ENCODE data around the gene DACT3. TPM values are rescaled to one million over a fixed set of nuclear protein-coding genes. Genes with fewer than 3 reads are reported as not detected.

Gene DACT3
- total RNA-seq, 2 donors from 2014 or later, result 0.99 to 4.4 TPM

GRCh38 chr19:46635920-46636761 is 24.8 kb downstream of the DACT3 start, which contains the start of gene GNG8:
Gene GNG8, minus strand, starts transcription at chr19:46636202. Its CDS starts 1,520 bp downstream, at chr19:46634682.
- intact Hi-C loops (cut with DNase I), result no loop called here
- ATAC-seq, result no peak
- peaks cover 35% of the 10 kb centered on the region for H3K4me1 ChIP-seq
- no peak within 1 kb of the TSS for H3K27ac ChIP-seq
- 29 to 33% methylated on average over 22 to 27 of the region's 34 CpGs for WGBS, 2 donors
- TF ChIP-seq POLR2A (IDR thresholded peaks at IDR 0.05) (no peak), CTCF (IDR thresholded peaks at IDR 0.05) (no peak)
- H3K36me3 ChIP-seq (replicated peaks in 1 of 2; ENCODE audit: insufficient read depth in 1 of 2, low read depth in 2 of 2), result no peaks in the 10 kb centered on the region
- no peak within 1 kb of the TSS for H3K4me3 ChIP-seq
- no peak for DNase-seq
- no peaks in the 10 kb centered on the region for H3K9me3 ChIP-seq
- peaks cover 0 to 8% of the 10 kb centered on the region in 2 donors for H3K27me3 ChIP-seq

- Histone ChIP-seq H3K9me3 (no peaks in the 10 kb centered on the region), H3K27me3 (no peaks in the 10 kb centered on the region), H3K27ac (no peak overlapping the region), H3K36me3 (replicated peaks in 1 of 2; ENCODE audit: insufficient read depth in 1 of 2, low read depth in 2 of 2) (no peaks in the 10 kb centered on the region), H3K4me1 (peaks cover 38% of the 10 kb centered on the region), H3K4me3 (no peak overlapping the region)
- WGBS, 2 donors, result 4 to 7% methylated on average over 21 to 23 of the region's 23 CpGs
- ATAC-seq (no peak), DNase-seq (no peak)
- intact Hi-C loops (cut with DNase I), result no loop called here
- TF ChIP-seq POLR2A (IDR thresholded peaks at IDR 0.05), result no peak
- no peak for TF ChIP-seq CTCF (IDR thresholded peaks at IDR 0.05)
Observed at GRCh38 chr19:46634656-46635218, 26.2 kb downstream of the DACT3 start.

- H3K4me3 ChIP-seq, result no peak overlapping the region
- WGBS, 2 donors, result 4 to 9% methylated on average over 31 to 33 of the region's 38 CpGs
- no peak overlapping the region for H3K27ac ChIP-seq
- intact Hi-C loops (cut with DNase I), result no loop called here
- no peaks in the 10 kb centered on the region for H3K9me3 ChIP-seq
- H3K4me1 ChIP-seq, result peaks cover 34% of the 10 kb centered on the region
- ATAC-seq (peak; percentile 83), DNase-seq (peak; percentile 86 to 95 (median 90))
- H3K27me3 ChIP-seq, result no peaks in the 10 kb centered on the region
- TF ChIP-seq POLR2A (IDR thresholded peaks at IDR 0.05), result peak in 2 of 3 donors; percentile 20 to 30
- TF ChIP-seq CTCF (IDR thresholded peaks at IDR 0.05), result no peak
- H3K36me3 ChIP-seq (replicated peaks in 1 of 2; ENCODE audit: insufficient read depth in 1 of 2, low read depth in 2 of 2), result no peaks in the 10 kb centered on the region
Observed at GRCh38 chr19:46634045-46634655, 26.8 kb downstream of the DACT3 start.

GRCh38 chr19:46633130-46633529 is 27.9 kb downstream of the DACT3 start:
- DNase-seq (no peak), ATAC-seq (no peak)
- H3K27ac ChIP-seq, result no peak overlapping the region
- intact Hi-C loops (cut with DNase I), result no loop called here
- H3K27me3 ChIP-seq, result no peaks in the 10 kb centered on the region
- H3K36me3 ChIP-seq (replicated peaks in 1 of 2; ENCODE audit: insufficient read depth in 1 of 2, low read depth in 2 of 2), result no peaks in the 10 kb centered on the region
- no peak overlapping the region for H3K4me3 ChIP-seq
- H3K4me1 ChIP-seq, result peaks cover 24% of the 10 kb centered on the region
- WGBS, 2 donors, result 68 to 70% methylated on average over 3 of the region's 3 CpGs
- H3K9me3 ChIP-seq, result no peaks in the 10 kb centered on the region
- no peak for TF ChIP-seq CTCF (IDR thresholded peaks at IDR 0.05)
- no peak for TF ChIP-seq POLR2A (IDR thresholded peaks at IDR 0.05)
